Ovary (tissue), 9 donors: Measurements from ENCODE around the gene NRL. TPM values are rescaled to one million over a fixed set of nuclear protein-coding genes. Genes with fewer than 3 reads are reported as not detected.
"Not testable (repeated sequence)": the region's sequence is repeated elsewhere in the genome, so short reads cannot be mapped to it uniquely, and the experiment has no call there.

ENCODE experiments used
- DNase-seq, 5 donors: peaks; one replicate each; pipeline ENCODE4 v3.0.0-alpha.2; 2019 to 2020
- H3K27ac ChIP-seq, 2 donors: fragments of 200-600 bp; one replicate each; pipeline versions ENCODE4 v1.5.1 to v1.8.0; 2019 to 2022
- H3K27me3 ChIP-seq: fragments of 200-600 bp; one replicate; pipeline ENCODE4 v1.8.0; 2022
- H3K36me3 ChIP-seq: fragments of 200-600 bp; sonication (generic); one replicate; pipeline ENCODE4 v1.5.1; 2019
- H3K4me1 ChIP-seq: one replicate; pipeline ENCODE4 v1.8.1; 2013; ENCODE audit warnings: mild to moderate bottlenecking, moderate library complexity; ENCODE audit not compliant: insufficient read depth
- H3K4me3 ChIP-seq: fragments of 200-600 bp; sonication (generic); one replicate; pipeline ENCODE4 v1.5.1; 2017
- H3K9me3 ChIP-seq, 2 donors: fragments of 200-600 bp in 1 of 2; sonication (generic) in 1 of 2; one replicate each; pipeline versions ENCODE4 v1.5.1 to v1.8.1; 2013 to 2019; ENCODE audit warnings: mild to moderate bottlenecking in 1 of 2, moderate library complexity in 1 of 2
- EP300 ChIP-seq: sonication (generic); formaldehyde crosslinking; IDR thresholded peaks from one replicate; pipeline ENCODE4 v1.6.1; 2017; ENCODE audit warnings: antibody characterized with exemption
- POLR2A ChIP-seq: fragments of 450-650 bp; IDR thresholded peaks from one replicate; pipeline ENCODE4 v1.6.1; 2017; ENCODE audit warnings: antibody characterized with exemption, mild to moderate bottlenecking, moderate library complexity
- WGBS, 3 donors: extraction: QIAGEN DNeasy Blood & Tissue Kit in 1 of 3; methylation state at CpG; one replicate each; pipeline versions ENCODE4 v1.1.5 to v1.1.7; 2013 to 2017; 5-methylcytosine and 5-hydroxymethylcytosine counted together
- intact Hi-C, 4 donors: fragments of 100-400 bp; cut with DNase I; formaldehyde crosslinking; loops; one replicate each; pipeline versions ENCODE4 v1.11.0 to v1.15.1; 2022 to 2023
- polyA plus RNA-seq, 2 donors: library from polyadenylated mRNA; stranded (reverse); fragments of 200-250 nt in 1 of 2; fragments of 350-450 nt in 1 of 2; fragmentation: Illumina TruSeq in 1 of 2; extraction: RNeasy Lipid Tissue Mini Kit (QIAGEN cat#74804) in 1 of 2; gene quantifications; one replicate each; pipeline ENCODE4 v1.2.3, GENCODE V29; 2013 to 2014
- total RNA-seq, 7 donors: library from RNA; depleted of rRNA in 2 of 7; stranded (reverse); fragments of >200 nt in 2 of 7; fragmentation: NEBNext Ultra II Directional in 3 of 7; extraction: Animal tissue kit (Norgen Biotek cat#: 25700) in 3 of 7; gene quantifications; one replicate each; pipeline versions ENCODE4 v1.1.0 to v1.2.4, GENCODE V29; 2016 to 2023
- TF ChIP-seq, protein P1 (sequence below), 3 donors: fragments of 450-650 bp in 2 of 3; fragments of 200-600 bp in 1 of 3; IDR thresholded peaks; one replicate each; pipeline versions ENCODE4 v1.5.1 to v1.8.0; 2016 to 2022; ENCODE audit warnings: antibody characterized with exemption in 3 of 3, mild to moderate bottlenecking in 1 of 3
- donor health status: DM: no; HTN: no; CAD: no; lungs with moderate emphysema.
- donor health status: DM: no; HTN: no; CAD: no.
- donor health status: Bipolar disorder and iron deficiency.
- donor health status: DM: yes; HTN: yes; CAD: no.
- donor health status: DM: no; HTN: no; CAD: no.
- donor health status: DM: yes; HTN: yes; CAD: no.

Gene NRL
- total and polyA plus RNA-seq, 9 donors, result 0.78 to 4.1 (median 2.8) TPM

DNA sequence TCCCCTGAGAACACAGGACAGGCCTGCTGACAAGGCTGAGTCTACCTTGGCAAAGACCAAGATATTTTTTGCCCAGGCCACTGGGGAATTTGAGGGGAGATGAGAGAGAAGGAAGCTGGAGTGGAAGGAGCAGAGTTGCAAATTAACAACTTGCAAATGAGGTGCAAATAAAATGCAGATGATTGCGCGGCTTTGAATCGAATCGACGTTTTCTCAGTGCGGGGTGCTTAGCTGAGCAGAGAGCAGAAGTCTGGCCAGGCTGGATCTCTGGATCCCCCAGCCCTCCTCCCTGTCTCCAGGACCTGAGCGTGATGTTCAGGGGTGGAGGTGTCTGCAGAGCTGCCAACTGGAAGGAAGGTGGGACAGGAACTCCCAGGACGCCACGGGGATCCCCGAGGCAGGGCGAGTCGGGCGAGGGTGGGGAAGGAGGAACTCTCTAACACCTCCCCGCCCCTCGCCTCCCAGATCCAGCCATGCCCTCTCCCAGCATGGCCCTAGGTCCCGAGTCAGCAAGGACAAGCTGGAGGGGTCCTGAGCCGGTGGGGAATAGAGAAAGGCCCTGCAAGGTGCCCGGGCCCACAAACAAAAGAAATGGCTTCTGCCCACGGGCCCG is 63.5 kb downstream of the NRL start:
- peak in 2 of 5 donors; percentile 21 to 39 for DNase-seq
- intact Hi-C loops, result loop anchor here in 2 of 4 donors (10.0 kb wide), 1 partner anchor 54 kb away; no protein-coding TSS in a partner anchor
- TF ChIP-seq POLR2A (no peak), EP300 (no peak)
- TF ChIP-seq, protein P1, sequence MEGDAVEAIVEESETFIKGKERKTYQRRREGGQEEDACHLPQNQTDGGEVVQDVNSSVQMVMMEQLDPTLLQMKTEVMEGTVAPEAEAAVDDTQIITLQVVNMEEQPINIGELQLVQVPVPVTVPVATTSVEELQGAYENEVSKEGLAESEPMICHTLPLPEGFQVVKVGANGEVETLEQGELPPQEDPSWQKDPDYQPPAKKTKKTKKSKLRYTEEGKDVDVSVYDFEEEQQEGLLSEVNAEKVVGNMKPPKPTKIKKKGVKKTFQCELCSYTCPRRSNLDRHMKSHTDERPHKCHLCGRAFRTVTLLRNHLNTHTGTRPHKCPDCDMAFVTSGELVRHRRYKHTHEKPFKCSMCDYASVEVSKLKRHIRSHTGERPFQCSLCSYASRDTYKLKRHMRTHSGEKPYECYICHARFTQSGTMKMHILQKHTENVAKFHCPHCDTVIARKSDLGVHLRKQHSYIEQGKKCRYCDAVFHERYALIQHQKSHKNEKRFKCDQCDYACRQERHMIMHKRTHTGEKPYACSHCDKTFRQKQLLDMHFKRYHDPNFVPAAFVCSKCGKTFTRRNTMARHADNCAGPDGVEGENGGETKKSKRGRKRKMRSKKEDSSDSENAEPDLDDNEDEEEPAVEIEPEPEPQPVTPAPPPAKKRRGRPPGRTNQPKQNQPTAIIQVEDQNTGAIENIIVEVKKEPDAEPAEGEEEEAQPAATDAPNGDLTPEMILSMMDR (IDR thresholded peaks at IDR 0.05), result no peak
- peak overlapping the region; percentile 44 for H3K4me3 ChIP-seq
- no peaks in the 10 kb centered on the region for H3K9me3 ChIP-seq
- 22 to 29% (median 28%) methylated on average over 20 of the region's 20 CpGs for WGBS, 3 donors
- peak overlapping the region in 1 of 2 donors; percentile 19 for H3K27ac ChIP-seq
- H3K27me3 ChIP-seq, result no peaks in the 10 kb centered on the region
- no peaks in the 10 kb centered on the region for H3K36me3 ChIP-seq
- H3K4me1 ChIP-seq, result peaks cover 9% of the 10 kb centered on the region

- WGBS, 3 donors, result 70 to 80% (median 75%) methylated on average over 8 of the region's 8 CpGs
- intact Hi-C loops, result loop anchor here in 2 of 4 donors (10.0 kb wide), 1 partner anchor 54 kb away; no protein-coding TSS in a partner anchor
- not testable (repeated sequence) for H3K27me3 ChIP-seq, H3K9me3 ChIP-seq, H3K4me1 ChIP-seq, H3K27ac ChIP-seq, DNase-seq, H3K4me3 ChIP-seq, H3K36me3 ChIP-seq
Observed at GRCh38 chr14:24050753-24051152, 64.0 kb downstream of the NRL start.

DNA sequence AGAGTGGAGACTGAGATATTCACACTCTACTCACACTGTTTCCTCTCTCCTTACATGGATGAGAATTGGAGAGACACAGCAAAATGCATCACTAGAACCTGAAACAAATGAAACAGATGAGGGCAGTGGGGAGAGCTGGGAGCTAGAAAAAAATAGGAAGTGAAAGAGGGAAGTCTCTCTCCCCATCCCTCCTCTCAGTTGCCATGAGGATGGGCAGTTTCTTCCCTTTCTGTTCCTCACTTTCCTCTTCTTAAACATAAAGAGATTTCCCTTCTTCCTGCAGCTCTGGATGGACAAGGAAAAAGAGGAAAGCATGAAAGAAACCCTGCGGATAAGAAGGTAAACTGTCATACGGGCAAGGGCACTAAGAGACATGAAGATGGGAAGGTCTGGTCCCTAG is 65.7 kb downstream of the NRL start:
- H3K27me3 ChIP-seq, intact Hi-C loops, DNase-seq, H3K9me3 ChIP-seq, H3K4me1 ChIP-seq, H3K36me3 ChIP-seq, H3K27ac ChIP-seq, H3K4me3 ChIP-seq: not testable (repeated sequence)
- WGBS, 3 donors, result 71 to 76% (median 73%) methylated on average over 2 of the region's 2 CpGs

GRCh38 chr14:24042746-24043145 is 72.0 kb downstream of the NRL start:
- no peaks in the 10 kb centered on the region for H3K36me3 ChIP-seq
- no peak overlapping the region for H3K27ac ChIP-seq
- no peaks in the 10 kb centered on the region for H3K9me3 ChIP-seq
- 20 to 33% (median 21%) methylated on average over 5 of the region's 5 CpGs for WGBS, 3 donors
- intact Hi-C loops, result no loop called here
- H3K4me1 ChIP-seq, result no peaks in the 10 kb centered on the region
- H3K27me3 ChIP-seq, result no peaks in the 10 kb centered on the region
- TF ChIP-seq, protein P1 (IDR thresholded peaks at IDR 0.05), result no peak
- TF ChIP-seq POLR2A (no peak), EP300 (no peak)
- H3K4me3 ChIP-seq, result no peak overlapping the region
- DNase-seq, result no peak

- no peaks in the 10 kb centered on the region for H3K27me3 ChIP-seq
- WGBS, 3 donors, result 56 to 62% (median 57%) methylated on average over 2 of the region's 2 CpGs
- intact Hi-C loops, result no loop called here
Observed at GRCh38 chr14:24040692-24041091, 74.1 kb downstream of the NRL start.

More at GRCh38 chr14:24040692-24041091, 74.1 kb downstream of the NRL start:
- Histone ChIP-seq H3K4me3 (no peak overlapping the region), H3K36me3 (no peaks in the 10 kb centered on the region), H3K27ac (no peak overlapping the region), H3K9me3 (no peaks in the 10 kb centered on the region), H3K4me1 (no peaks in the 10 kb centered on the region)
- TF ChIP-seq POLR2A, result no peak
- TF ChIP-seq, protein P1 (IDR thresholded peaks at IDR 0.05), result no peak
- TF ChIP-seq EP300, result no peak
- DNase-seq, result no peak
